Naive B cell (primary cell): Measurements from ENCODE around the gene ZNF331. TPM values are rescaled to one million over a fixed set of nuclear protein-coding genes. Genes with fewer than 3 reads are reported as not detected.

Experiments
- ATAC-seq, 2 donors: fragments of 150-1000 bp; cut with Tn5 transposase; 2 replicates each; pipeline ENCODE4 v1.10.0; 2021; ENCODE audit warnings: low read depth in 2 of 2, mild to moderate bottlenecking in 2 of 2, moderate library complexity in 2 of 2
- DNase-seq: peaks from one replicate; pipeline ENCODE4 v3.0.0; 2022
- H3K27ac Mint-ChIP-seq, 6 donors: one replicate each; pipeline ENCODE4 v1.8.0; 2020 to 2022; ENCODE audit warnings: mild to moderate bottlenecking in 6 of 6, mixed read lengths in 6 of 6, moderate library complexity in 5 of 6, inconsistent platforms in 2 of 6
- H3K27me3 Mint-ChIP-seq, 3 donors: one replicate each; pipeline ENCODE4 v1.8.0; 2021 to 2022; ENCODE audit warnings: mixed read lengths in 3 of 3, mild to moderate bottlenecking in 1 of 3
- H3K36me3 Mint-ChIP-seq, 2 donors: one replicate each; pipeline ENCODE4 v1.8.0; 2020 to 2022; ENCODE audit warnings: mixed read lengths in 2 of 2, inconsistent platforms in 1 of 2, mild to moderate bottlenecking in 1 of 2
- H3K4me1 Mint-ChIP-seq, 3 donors: one replicate each; pipeline ENCODE4 v1.8.0; 2020 to 2022; ENCODE audit warnings: mixed read lengths in 3 of 3, inconsistent platforms in 1 of 3, mild to moderate bottlenecking in 1 of 3, moderate library complexity in 1 of 3
- H3K4me3 Mint-ChIP-seq, 8 donors: one replicate each; pipeline ENCODE4 v1.8.0; 2020 to 2022; ENCODE audit warnings: mild to moderate bottlenecking in 8 of 8, mixed read lengths in 8 of 8, moderate library complexity in 8 of 8, inconsistent platforms in 2 of 8
- H3K9me3 Mint-ChIP-seq, 7 donors: one replicate each; pipeline ENCODE4 v1.8.0; 2020 to 2022; ENCODE audit warnings: mixed read lengths in 7 of 7, mild to moderate bottlenecking in 5 of 7, inconsistent platforms in 2 of 7, moderate library complexity in 1 of 7
- polyA plus RNA-seq, 6 donors: library from polyadenylated mRNA; unstranded; fragments of 300-500 nt; fragmentation: Illumina TruSeq; gene quantifications; one replicate each; pipeline ENCODE4 v1.2.3, GENCODE V29; 2021; ENCODE audit warnings: low read depth in 6 of 6

The ZNF331 gene
- polyA plus RNA-seq, 6 donors from 2014 or later: 35.2 to 141 (median 72.8) TPM

DNA sequence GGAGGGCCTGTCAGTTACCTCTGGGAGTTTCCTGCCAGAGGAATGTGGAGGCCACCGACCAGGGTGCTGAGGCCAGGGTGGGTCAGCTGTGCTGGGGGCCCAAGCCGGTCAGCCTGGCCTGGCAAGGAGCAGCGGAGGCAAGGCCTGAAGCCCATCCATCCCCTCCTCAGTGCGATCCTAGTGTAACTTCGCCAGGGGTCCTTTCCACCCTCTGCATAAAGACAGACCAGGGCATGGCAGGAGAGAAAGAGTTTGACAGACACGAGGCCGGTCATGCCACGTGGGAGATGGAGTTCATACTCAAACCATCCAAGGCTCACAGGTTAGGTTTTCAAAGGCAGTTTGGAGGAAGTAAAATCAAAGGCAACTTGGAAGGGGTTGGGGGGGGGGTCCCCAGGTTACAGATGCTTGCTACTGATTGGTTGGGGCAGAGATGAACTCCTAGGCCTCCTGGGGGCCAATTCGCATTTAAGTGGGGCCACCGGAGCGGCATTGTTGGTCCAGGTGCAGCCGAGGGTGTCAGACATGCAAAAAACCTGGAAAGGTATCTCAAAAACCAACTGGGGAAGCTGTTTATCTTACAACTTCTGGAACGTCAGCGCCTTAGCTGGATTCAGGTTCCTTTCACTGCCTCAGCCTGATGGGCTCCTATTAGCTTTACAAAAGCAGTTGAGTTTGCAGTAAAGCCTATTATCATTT lies 57.0 kb downstream of the ZNF331 start:
- DNase-seq (no peak), ATAC-seq (no peak)
- H3K27ac Mint-ChIP-seq: no peak overlapping the region
- H3K4me1 Mint-ChIP-seq: no peaks in the 10 kb centered on the region
- no peaks in the 10 kb centered on the region for H3K36me3 Mint-ChIP-seq
- H3K4me3 Mint-ChIP-seq: no peak overlapping the region
- H3K27me3 Mint-ChIP-seq: no peaks in the 10 kb centered on the region
- H3K9me3 Mint-ChIP-seq: no peaks in the 10 kb centered on the region

DNA sequence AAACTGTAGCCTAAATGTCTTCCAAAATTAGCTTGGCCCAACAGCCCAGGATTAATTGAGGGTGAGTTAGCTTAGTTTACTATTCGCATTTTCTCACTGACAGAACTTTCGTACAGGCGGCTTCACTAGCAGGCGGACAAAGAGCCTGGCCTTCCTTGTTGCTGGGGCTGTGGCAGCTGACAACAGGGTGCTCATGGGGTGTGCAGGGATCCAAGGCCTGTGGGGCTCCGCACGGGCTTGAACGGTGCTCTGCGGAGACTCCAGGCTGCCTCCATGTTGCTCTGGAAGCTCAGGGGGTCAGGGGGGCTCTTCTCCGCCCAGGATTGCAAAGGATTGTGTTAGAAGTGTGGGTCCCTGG lies 57.5 kb downstream of the ZNF331 start:
- no peaks in the 10 kb centered on the region for H3K36me3 Mint-ChIP-seq
- H3K4me1 Mint-ChIP-seq: no peaks in the 10 kb centered on the region
- H3K9me3 Mint-ChIP-seq: no peaks in the 10 kb centered on the region
- H3K27ac Mint-ChIP-seq: no peak overlapping the region
- DNase-seq: no peak
- no peaks in the 10 kb centered on the region for H3K27me3 Mint-ChIP-seq
- H3K4me3 Mint-ChIP-seq: no peak overlapping the region
- no peak for ATAC-seq

DNA sequence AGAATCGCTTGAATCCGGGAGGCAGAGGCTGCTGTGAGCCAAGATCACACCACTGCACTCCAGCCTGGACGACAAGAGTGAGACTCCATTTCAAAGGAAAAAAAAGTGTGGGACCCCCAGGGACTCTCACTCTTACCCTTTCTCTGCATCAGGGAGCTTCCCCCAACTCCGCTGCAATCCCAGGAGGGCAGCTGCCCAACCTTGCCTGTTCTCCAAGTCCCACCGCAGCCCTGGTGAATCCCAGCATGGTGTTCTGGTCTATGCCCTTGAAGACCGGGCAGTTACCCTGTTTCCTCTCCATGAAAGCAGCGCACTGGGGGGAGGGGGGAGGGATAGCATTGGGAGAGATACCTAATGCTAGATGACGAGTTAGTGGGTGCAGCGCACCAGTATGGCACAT lies 58.1 kb downstream of the ZNF331 start:
- Mint-ChIP-seq H3K27ac (peak overlapping the region in 1 of 6 donors; percentile 53), H3K27me3 (no peaks in the 10 kb centered on the region), H3K4me3 (no peak overlapping the region), H3K4me1 (no peaks in the 10 kb centered on the region), H3K36me3 (no peaks in the 10 kb centered on the region), H3K9me3 (no peaks in the 10 kb centered on the region)
- DNase-seq (no peak), ATAC-seq (no peak)

DNA sequence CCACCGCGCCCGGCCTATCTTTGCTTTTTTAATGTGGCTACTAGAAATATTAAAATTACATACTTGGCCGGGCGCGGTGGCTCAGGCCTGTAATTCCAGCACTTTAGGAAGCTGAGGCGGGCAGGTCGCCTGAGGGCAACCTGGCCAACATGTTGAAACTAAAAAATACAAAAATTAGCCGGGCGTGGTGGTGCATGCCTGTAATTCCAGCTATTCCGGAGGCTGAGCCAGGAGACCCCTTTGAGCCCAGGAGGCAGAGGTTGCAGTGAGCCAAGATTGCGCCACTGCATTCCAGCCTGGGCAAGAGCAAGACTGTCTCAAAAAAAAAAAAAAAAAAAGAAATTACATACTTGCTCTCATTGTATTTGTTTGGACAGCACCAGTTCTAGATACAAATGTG lies 59.1 kb downstream of the ZNF331 start:
- no peak overlapping the region for H3K4me3 Mint-ChIP-seq

GRCh38 chr19:53598361-53598760 lies 60.4 kb downstream of the ZNF331 start:
- Mint-ChIP-seq H3K4me1 (no peaks in the 10 kb centered on the region), H3K27me3 (peaks cover 0 to 5% (median 0%) of the 10 kb centered on the region in 3 donors), H3K27ac (no peak overlapping the region), H3K36me3 (no peaks in the 10 kb centered on the region), H3K9me3 (peaks cover 0 to 3% (median 0%) of the 10 kb centered on the region in 7 donors), H3K4me3 (no peak overlapping the region)
- no peak for ATAC-seq
- no peak for DNase-seq

More for the DNA sequence above, 59.1 kb downstream of the ZNF331 start:
- H3K27ac Mint-ChIP-seq: no peak overlapping the region
- peaks cover 0 to 5% (median 0%) of the 10 kb centered on the region in 3 donors for H3K27me3 Mint-ChIP-seq
- H3K4me1 Mint-ChIP-seq: no peaks in the 10 kb centered on the region
- no peaks in the 10 kb centered on the region for H3K36me3 Mint-ChIP-seq
- H3K9me3 Mint-ChIP-seq: peaks cover 0 to 3% (median 0%) of the 10 kb centered on the region in 7 donors
- no peak for ATAC-seq
- no peak for DNase-seq

DNA sequence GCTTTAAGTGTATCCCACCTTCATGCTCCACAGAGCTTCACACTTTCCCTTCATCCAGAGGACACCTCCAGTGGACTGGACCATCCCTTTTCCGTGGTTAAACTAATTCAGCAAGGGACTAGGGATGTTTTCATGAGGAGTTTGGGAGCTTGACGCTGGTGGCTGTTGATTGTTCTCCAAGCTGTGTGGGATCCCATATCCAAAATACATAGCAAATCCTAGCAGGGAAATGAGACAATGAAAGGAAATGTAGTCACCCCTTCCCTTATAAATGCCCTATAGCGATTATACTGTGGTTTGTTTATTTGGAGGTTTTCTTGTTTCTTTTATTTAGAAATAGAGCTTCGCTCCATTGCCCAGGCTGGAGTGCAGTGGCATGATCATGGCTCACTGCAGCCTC lies 62.3 kb downstream of the ZNF331 start:
- H3K4me3 Mint-ChIP-seq: no peak overlapping the region
- H3K27ac Mint-ChIP-seq: no peak overlapping the region
- no peaks in the 10 kb centered on the region for H3K36me3 Mint-ChIP-seq
- H3K9me3 Mint-ChIP-seq: peaks cover 0 to 3% (median 0%) of the 10 kb centered on the region in 7 donors
- ATAC-seq: no peak
- H3K27me3 Mint-ChIP-seq: peaks cover 0 to 5% (median 0%) of the 10 kb centered on the region in 3 donors
- no peaks in the 10 kb centered on the region for H3K4me1 Mint-ChIP-seq
- no peak for DNase-seq

DNA sequence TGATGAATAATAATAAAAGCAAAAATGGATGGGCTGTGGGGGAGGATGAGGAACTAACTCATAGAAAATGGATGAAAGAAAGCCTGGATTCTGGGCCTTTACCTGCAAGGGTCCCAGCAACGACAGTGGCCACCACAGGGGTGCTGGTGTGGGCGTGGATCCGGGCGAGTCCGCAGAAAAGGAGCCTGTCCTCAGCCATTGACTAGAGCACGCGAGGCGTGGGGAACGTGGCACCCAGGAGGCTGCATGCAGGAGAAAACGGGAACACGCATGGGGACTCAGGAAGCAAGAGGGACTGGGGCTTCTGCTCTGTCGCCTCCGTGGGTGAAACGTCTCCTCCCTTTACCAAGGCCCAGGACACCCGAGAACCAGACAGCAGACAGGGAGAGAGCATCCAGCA lies 68.1 kb downstream of the ZNF331 start:
- peaks cover 0 to 5% (median 0%) of the 10 kb centered on the region in 3 donors for H3K27me3 Mint-ChIP-seq

GRCh38 chr19:53608381-53608780 lies 70.4 kb downstream of the ZNF331 start:
- peaks cover 0 to 3% (median 0%) of the 10 kb centered on the region in 3 donors for H3K4me1 Mint-ChIP-seq
- DNase-seq (no peak), ATAC-seq (no peak)
- H3K27ac Mint-ChIP-seq: no peak overlapping the region
- peaks cover 0 to 7% (median 0%) of the 10 kb centered on the region in 7 donors for H3K9me3 Mint-ChIP-seq
- H3K36me3 Mint-ChIP-seq: no peaks in the 10 kb centered on the region
- no peaks in the 10 kb centered on the region for H3K27me3 Mint-ChIP-seq
- no peak overlapping the region for H3K4me3 Mint-ChIP-seq

More for the DNA sequence above, 68.1 kb downstream of the ZNF331 start:
- DNase-seq: no peak
- Mint-ChIP-seq H3K4me3 (no peak overlapping the region), H3K36me3 (no peaks in the 10 kb centered on the region), H3K9me3 (peaks cover 0 to 4% (median 3%) of the 10 kb centered on the region in 7 donors), H3K27ac (no peak overlapping the region), H3K4me1 (peaks cover 0 to 3% (median 0%) of the 10 kb centered on the region in 3 donors)
- no peak for ATAC-seq

GRCh38 chr19:53612762-53613526 lies 75.0 kb downstream of the ZNF331 start:
- H3K27ac Mint-ChIP-seq: peak overlapping the region in 2 of 6 donors; percentile 47 to 77
- ATAC-seq (no peak), DNase-seq (no peak)
- peaks cover 0 to 12% (median 3%) of the 10 kb centered on the region in 7 donors for H3K9me3 Mint-ChIP-seq
- no peaks in the 10 kb centered on the region for H3K36me3 Mint-ChIP-seq
- no peak overlapping the region for H3K4me3 Mint-ChIP-seq
- no peaks in the 10 kb centered on the region for H3K4me1 Mint-ChIP-seq
- H3K27me3 Mint-ChIP-seq: no peaks in the 10 kb centered on the region

- Mint-ChIP-seq H3K36me3 (no peaks in the 10 kb centered on the region), H3K9me3 (peaks cover 0 to 4% (median under 1%) of the 10 kb centered on the region in 7 donors), H3K4me3 (no peak overlapping the region), H3K27ac (no peak overlapping the region), H3K27me3 (no peaks in the 10 kb centered on the region), H3K4me1 (peaks cover 0 to 4% (median 3%) of the 10 kb centered on the region in 3 donors)
- ATAC-seq: no peak
- no peak for DNase-seq
Observed at GRCh38 chr19:53621885-53622740, 84.2 kb downstream of the ZNF331 start.

DNA sequence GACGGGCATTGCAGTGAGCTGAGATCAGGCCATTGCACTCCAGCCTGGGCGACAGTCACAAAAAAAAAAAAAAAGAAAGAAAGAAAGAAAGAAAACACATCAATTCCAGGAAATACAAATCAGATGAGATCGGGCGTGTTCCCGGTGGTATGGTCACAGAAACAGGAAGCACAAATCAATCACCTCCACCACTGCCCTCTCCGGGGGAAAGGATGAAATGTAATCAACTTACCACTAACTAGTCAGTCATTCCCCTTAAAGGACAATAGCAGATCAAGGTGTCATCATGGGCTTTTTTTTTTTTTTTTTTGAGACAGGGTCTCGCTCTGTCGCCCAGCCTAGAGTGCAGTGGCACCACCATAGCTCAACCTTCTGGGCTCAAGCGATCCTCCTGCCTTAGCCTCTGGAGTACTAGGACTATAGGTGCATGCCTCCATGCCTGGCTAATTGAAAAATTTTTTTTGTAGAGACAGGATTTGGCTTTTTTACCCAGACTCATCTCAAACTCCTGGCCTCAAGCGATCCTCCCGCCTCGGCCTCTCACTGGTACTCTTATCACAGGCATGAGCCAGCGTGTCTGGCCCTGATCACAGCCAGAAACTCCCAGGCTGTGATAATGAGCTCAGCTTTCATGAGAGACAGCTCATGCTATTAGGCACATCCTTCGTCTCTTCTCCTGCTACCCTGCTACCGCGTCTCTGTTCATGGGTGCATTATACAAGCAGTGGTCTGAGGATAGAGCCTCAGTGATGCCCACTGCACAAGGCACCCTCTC lies 87.0 kb downstream of the ZNF331 start:
- no peaks in the 10 kb centered on the region for H3K27me3 Mint-ChIP-seq
- no peaks in the 10 kb centered on the region for H3K36me3 Mint-ChIP-seq
- ATAC-seq (no peak), DNase-seq (no peak)
- no peak overlapping the region for H3K27ac Mint-ChIP-seq
- peaks cover 0 to 4% (median 3%) of the 10 kb centered on the region in 3 donors for H3K4me1 Mint-ChIP-seq
- H3K9me3 Mint-ChIP-seq: no peaks in the 10 kb centered on the region
- no peak overlapping the region for H3K4me3 Mint-ChIP-seq

DNA sequence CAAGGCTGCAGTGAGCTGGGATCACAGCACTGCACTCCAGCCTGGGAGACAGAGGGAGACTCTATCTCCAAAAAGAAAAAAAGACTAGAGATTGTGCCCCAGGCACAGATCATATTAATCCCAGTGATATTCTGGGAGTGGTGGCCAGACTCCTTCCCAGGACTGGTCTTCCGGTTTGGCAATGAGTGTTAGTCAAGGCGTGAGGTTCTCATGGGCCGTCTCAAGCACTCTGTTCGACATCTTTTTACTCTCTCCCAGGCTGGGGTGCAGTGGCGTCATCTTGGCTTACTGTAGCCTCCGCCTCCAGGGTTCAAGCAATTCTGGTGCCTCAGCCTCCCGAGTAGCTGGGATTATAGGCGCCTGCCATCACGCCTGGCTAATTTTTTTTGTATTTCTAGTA lies 88.5 kb downstream of the ZNF331 start:
- Mint-ChIP-seq H3K9me3 (no peaks in the 10 kb centered on the region), H3K4me3 (no peak overlapping the region), H3K27ac (no peak overlapping the region), H3K36me3 (no peaks in the 10 kb centered on the region), H3K4me1 (peaks cover 0 to 4% (median 3%) of the 10 kb centered on the region in 3 donors), H3K27me3 (no peaks in the 10 kb centered on the region)
- DNase-seq (no peak), ATAC-seq (no peak)

DNA sequence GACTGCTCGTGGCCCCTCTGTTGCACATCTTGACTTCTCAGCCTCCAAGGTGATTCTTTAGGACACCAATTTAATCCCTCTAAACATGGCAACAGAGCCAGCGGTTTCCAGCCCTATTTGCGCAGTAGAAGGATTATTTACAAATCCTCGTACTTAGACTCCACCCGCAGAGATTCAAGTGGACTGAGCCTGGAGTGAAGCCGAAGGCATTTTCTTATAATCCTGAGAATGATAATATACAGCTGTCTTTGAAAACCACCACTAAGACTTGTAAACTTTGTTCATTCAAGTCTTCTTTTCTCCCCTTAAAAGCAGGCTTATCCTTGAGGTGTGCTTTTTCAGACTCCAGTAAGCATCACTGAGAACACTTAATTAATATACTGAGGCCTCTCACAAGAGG lies 89.0 kb downstream of the ZNF331 start:
- H3K4me3 Mint-ChIP-seq: no peak overlapping the region
- peaks cover 0 to 3% (median 0%) of the 10 kb centered on the region in 3 donors for H3K27me3 Mint-ChIP-seq
- no peak overlapping the region for H3K27ac Mint-ChIP-seq
- ATAC-seq: no peak
- DNase-seq: no peak
- peaks cover 0 to 4% (median 0%) of the 10 kb centered on the region in 7 donors for H3K9me3 Mint-ChIP-seq
- H3K36me3 Mint-ChIP-seq: no peaks in the 10 kb centered on the region
- peaks cover 0 to 4% (median 3%) of the 10 kb centered on the region in 3 donors for H3K4me1 Mint-ChIP-seq
